HEK293T (cell line): ENCODE measurements around the gene ZFYVE21.

Source experiments
- FOXM1 ChIP-seq: fragments of 450-650 bp; IDR thresholded peaks from 2 replicates; pipeline ENCODE4 v1.6.1; 2017; ENCODE audit warnings: mild to moderate bottlenecking, borderline replicate concordance
- L3MBTL2 ChIP-seq: fragments of 450-650 bp; conservative IDR thresholded peaks from 2 replicates; pipeline ENCODE4 v1.6.1; 2016; ENCODE audit warnings: mild to moderate bottlenecking
- PKNOX1 ChIP-seq: fragments of 450-650 bp; IDR thresholded peaks from 2 replicates; pipeline ENCODE4 v1.6.1; 2016
- SP1 ChIP-seq: fragments of 450-650 bp; IDR thresholded peaks from 2 replicates; pipeline ENCODE4 v1.6.1; 2017

- TF ChIP-seq SP1 (no peak), L3MBTL2 (no peak), PKNOX1 (no peak), FOXM1 (no peak)
Measured at GRCh38 chr14:103696466-103697071, 19.0 kb upstream of the ZFYVE21 start.
